NCI-H1436 (cell line): ENCODE data around the gene SLC44A1.
A peak's percentile ranks its signal among the peaks of the same experiment; 100 is the strongest.
"Not testable (repeated sequence)": the region's sequence is repeated elsewhere in the genome, so short reads cannot be mapped to it uniquely, and the experiment has no call there.

ENCODE experiments used
- DNase-seq: peaks from one replicate; lab custom pipeline; 2025; lab: John Stamatoyannopoulos, UW

The SLC44A1 gene

GRCh38 chr9:105242557-105242956 is 1.9 kb upstream of the SLC44A1 start:
- DNase-seq = no peak

GRCh38 chr9:105243015-105243686 is 1.3 kb upstream of the SLC44A1 start:
- DNase-seq = no peak

GRCh38 chr9:105244734-105245028 is 230 bp downstream of the SLC44A1 start:
- no peak for DNase-seq

- peak; percentile 53 for DNase-seq
Observed at GRCh38 chr9:105245029-105245890, 809 bp downstream of the SLC44A1 start.

GRCh38 chr9:105245891-105246161 is 1.4 kb downstream of the SLC44A1 start:
- no peak for DNase-seq

- DNase-seq = no peak
Observed at GRCh38 chr9:105246656-105247173, 2.3 kb downstream of the SLC44A1 start.

GRCh38 chr9:105248691-105249090 is 4.2 kb downstream of the SLC44A1 start:
- DNase-seq = no peak

GRCh38 chr9:105251133-105251532 is 6.7 kb downstream of the SLC44A1 start:
- DNase-seq = no peak

GRCh38 chr9:105251733-105252404 is 7.4 kb downstream of the SLC44A1 start:
- DNase-seq = no peak

GRCh38 chr9:105252405-105252756 is 7.9 kb downstream of the SLC44A1 start:
- DNase-seq = no peak

GRCh38 chr9:105254226-105254625 is 9.8 kb downstream of the SLC44A1 start:
- DNase-seq = no peak

- DNase-seq = no peak
Observed at GRCh38 chr9:105255421-105255820, 11.0 kb downstream of the SLC44A1 start.

- DNase-seq = not testable (repeated sequence)
Observed at GRCh38 chr9:105256569-105256968, 12.1 kb downstream of the SLC44A1 start.

GRCh38 chr9:105257809-105258208 is 13.4 kb downstream of the SLC44A1 start:
- DNase-seq = no peak

GRCh38 chr9:105258225-105258737 is 13.8 kb downstream of the SLC44A1 start:
- no peak for DNase-seq

GRCh38 chr9:105259274-105259673 is 14.8 kb downstream of the SLC44A1 start:
- no peak for DNase-seq

GRCh38 chr9:105259731-105260612 is 15.5 kb downstream of the SLC44A1 start:
- no peak for DNase-seq

GRCh38 chr9:105262497-105262896 is 18.0 kb downstream of the SLC44A1 start:
- no peak for DNase-seq

GRCh38 chr9:105264380-105264779 is 19.9 kb downstream of the SLC44A1 start:
- DNase-seq = no peak

- not testable (repeated sequence) for DNase-seq
Observed at GRCh38 chr9:105268254-105268653, 23.8 kb downstream of the SLC44A1 start.

- DNase-seq = no peak
Observed at GRCh38 chr9:105269593-105269992, 25.1 kb downstream of the SLC44A1 start.

- DNase-seq = no peak
Observed at GRCh38 chr9:105270711-105271110, 26.3 kb downstream of the SLC44A1 start.
